Stimulated activated CD4-positive, alpha-beta T cell treated with anti-CD3 and anti-CD28 coated beads, Interleukin-2, amount 100 ng/mL, for 4 hours (primary cell): ENCODE results near the gene COX7A2.

Experiments
- DNase-seq: peaks from one replicate; pipeline ENCODE4 v3.0.0-alpha.2; 2020; ENCODE audit warnings: low read depth

The COX7A2 gene, protein sequence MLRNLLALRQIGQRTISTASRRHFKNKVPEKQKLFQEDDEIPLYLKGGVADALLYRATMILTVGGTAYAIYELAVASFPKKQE

DNA sequence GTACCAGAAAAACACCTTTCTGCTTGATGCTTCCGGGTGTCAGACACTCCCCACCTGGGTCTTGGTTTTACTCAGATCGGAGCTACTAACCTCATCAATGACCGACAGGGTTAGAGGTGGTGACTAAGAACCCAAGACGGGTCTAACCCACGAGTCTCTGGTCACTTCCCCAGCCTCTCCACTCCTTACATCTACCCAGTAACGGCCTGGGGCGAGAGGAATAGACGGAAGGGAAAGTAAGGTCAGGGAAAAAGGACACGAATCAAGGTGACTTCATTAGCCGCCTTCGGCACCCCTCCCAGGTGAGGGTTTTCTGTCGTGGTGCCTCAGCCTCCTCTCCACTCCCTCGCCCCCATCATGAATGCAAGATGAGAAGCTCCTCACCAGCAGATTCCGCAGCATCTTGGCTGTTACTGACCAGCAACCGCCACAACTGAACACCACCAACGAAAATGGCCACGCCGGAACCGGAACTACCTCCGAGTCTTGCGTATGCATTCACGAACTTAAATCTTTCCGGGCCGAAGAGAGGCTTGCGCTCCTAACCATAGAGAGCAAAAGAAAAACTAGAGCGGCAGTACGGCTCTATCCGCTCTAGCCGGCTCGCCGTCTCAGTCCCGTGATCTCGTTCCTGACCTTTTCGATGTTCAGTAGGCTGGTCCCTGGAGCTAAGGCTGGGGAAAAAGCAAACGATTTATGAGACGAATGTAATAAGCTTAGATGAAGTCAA is at the start of gene COX7A2:
Gene COX7A2 (minus strand): TSS at position 469 of the 730 bp plus-strand sequence. CDS start 67 bp downstream, at position 402.
- DNase-seq = peak; percentile 76

DNA sequence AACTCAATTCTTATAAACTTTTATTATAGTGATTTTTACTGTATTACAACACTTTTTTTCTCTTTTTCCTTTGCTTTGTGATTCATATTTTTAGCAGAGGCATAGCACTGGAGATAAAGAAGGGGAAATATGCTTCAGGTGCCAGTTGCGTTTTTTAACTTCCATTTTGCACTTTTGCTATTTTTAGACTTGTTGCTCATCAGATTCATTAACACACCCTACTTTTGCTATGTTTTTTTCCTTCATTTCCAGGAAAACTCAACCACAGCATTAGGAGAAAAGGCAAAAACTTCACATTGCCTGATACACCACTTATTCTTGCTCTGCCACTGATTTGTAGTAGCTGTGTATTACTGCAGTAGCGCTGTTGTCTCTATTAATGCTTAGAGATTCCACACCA is 49.0 kb upstream of the COX7A2 start:
- DNase-seq = no peak

DNA sequence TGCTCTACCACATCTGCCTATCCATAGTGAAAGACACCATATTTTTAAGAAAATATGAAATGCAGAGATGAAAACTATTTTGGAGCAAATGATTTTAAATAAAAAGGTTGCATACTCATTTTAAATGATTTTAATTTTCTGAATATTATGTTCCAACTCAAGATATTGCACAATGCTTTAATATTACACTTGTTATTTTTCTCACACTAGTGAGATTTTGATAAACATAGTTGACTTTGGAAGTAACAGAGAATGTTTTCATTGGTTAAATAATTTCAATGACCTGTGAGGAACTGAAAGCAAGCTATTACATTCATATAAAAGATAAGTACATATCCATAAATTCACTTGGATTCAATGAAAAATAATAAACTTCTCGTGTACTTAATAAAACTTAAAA is 48.1 kb upstream of the COX7A2 start:
- DNase-seq = no peak

DNA sequence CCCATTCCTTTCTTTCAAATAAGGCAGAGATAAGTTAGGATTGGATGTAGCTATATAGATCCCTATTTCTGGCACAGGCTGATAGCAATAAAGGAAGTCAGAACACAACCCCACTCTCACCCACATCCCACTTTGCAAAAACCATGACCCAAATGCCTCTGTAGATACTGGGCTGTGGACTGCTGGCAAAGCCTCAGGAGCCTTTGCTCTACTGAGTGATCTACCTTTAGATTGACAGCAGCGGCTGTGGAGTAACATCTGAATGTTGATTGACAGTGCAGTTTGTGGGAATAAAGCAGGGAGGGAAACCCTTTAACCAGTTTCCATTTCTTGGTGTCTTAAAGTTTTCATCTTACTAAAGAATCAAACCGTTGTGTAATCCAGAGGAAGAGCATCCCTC is 47.7 kb upstream of the COX7A2 start:
- no peak for DNase-seq

DNA sequence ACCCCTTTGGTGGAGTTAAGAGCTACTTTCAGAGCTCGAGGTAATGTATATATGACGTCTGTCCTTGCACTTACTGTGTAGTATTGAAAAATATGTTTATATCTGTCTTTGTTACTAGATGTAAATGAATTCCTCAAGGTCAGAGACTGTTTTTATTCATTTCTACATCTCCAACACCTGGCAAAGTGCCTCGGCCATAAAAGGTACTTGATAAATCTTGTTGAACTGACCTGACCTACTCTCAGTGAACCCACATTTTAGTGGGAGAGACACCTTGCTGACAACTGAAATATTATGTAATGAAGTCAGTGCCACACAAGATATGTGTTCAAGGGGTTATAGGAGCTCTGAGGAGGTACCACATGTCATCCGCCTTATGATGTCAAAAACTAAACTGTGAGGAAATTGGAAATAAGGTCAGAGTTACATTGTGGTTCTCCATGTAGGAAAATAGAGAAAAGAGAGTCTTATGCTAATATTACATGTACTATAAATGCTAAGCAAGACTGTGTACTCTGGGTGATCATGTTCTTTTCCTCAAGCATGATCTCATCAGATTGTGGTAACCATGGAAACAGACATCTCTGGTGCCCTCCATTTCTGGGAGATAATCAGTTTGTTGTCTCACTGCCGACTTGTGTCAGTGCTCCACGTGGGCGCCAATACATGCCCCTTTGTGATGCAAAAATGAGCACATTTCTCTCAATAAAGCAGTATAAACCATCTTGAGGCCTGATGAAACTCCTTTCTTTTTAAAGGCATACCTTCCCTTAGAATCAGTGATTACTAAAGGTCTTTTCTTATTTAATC is 46.7 kb upstream of the COX7A2 start:
- DNase-seq = no peak

DNA sequence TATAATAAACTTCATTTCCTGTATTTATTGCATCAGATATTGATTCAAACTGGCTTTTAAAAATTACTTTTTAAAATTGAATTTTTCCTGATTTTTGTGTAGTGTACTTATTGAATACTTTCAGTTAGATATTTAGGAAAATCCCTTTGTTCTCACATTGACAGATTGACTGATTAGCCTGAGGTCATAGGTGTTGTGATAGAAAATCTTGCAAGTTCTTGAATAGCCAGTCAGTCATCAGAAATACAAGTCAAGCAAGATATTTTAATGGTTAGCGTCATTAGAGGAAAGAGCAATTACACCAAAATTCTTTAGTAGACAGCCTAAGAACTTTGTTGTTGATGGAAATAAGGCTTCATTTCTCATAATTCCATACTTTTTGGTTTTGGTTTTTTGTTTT is 44.4 kb upstream of the COX7A2 start:
- no peak for DNase-seq

DNA sequence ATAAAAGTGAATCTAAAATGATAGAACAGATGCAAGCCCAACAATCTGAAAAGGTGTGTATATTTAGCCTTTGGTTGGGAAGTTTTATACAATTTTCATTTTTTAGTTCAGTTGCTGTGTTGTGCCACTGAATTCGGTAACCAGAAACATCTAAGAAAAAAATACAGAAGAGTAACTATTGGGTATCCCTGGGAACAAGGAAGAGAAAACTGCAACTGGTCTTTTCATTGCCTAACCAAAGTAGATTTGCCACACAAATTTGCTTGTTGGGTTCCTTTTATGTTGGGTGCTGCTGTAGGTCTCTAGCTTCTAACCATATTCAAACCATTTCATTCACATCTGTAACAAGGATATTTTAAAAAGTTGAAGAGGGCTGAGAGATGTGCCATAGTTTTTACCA is 43.8 kb upstream of the COX7A2 start:
- no peak for DNase-seq

DNA sequence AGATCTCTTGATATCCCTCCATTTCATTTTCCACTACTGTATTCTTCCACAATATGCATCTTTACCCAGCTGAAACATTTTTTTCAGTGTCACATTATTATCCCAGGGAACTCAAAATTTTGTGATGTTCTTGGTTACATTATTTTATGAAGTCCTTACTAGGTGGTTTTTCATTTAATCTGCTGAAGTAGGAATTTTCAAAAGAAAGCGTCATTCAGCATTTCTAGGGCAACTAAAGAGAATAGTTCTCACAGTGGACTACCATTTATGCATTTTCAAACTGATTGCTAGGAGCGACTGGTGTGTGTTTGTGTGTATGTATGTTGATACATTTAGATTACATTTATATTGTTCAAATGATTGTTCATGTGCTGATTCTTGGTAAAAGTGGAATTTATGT is 43.4 kb upstream of the COX7A2 start:
- DNase-seq = no peak

DNA sequence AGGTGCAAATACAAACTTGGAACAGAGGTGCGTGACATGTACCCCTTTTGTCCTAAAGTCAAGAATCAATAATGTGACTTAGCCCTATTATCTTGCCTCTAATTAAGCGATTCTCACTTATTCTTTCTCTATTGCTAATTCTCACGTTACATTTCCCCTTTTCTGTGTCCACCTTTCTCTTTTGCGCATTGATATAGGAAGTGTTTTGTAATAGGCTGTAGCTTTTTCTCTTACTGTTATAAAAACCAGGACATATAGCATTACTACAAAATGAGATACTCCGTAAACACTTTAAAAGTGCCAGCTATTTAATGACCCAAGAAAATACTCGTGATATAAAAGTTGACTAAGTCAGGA is 41.7 kb upstream of the COX7A2 start:
- DNase-seq = no peak

DNA sequence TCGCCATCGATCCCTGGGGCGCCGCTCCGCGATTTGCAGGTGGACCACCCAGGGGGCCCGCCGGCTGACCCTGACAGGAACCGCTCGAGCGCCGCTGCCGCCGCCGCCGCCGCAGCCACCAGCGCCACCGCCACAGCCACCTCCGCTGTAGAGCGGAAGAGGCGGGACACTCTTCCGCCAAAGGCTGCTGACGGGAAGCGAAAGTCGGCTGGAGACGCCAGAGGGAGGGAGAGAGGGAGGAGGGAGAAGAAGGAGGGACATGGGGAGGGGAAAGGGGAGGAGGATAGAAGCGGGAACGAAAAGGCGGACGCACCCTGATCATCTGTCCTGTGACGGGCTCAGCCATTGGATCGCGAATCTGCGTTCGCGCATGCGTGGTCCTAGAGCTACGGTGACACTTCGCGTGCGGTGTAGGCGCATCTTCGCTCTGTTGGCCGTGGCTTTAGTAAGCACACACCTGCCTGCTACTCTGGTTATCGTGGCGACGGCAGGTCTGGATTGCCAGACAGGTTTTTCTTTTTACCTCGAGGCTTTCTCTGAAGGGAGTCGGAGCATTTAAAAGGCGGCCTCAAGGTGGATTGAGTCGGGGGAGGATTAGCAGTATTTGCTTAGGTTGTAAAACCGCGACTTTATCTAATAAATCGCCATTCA is 41.2 kb upstream of the COX7A2 start, which contains the start of gene TMEM30A:
Gene TMEM30A (minus strand): TSS at position 161 of the 651 bp plus-strand sequence. CDS start 154 bp downstream, at position 7.
- DNase-seq = peak; percentile 95

DNA sequence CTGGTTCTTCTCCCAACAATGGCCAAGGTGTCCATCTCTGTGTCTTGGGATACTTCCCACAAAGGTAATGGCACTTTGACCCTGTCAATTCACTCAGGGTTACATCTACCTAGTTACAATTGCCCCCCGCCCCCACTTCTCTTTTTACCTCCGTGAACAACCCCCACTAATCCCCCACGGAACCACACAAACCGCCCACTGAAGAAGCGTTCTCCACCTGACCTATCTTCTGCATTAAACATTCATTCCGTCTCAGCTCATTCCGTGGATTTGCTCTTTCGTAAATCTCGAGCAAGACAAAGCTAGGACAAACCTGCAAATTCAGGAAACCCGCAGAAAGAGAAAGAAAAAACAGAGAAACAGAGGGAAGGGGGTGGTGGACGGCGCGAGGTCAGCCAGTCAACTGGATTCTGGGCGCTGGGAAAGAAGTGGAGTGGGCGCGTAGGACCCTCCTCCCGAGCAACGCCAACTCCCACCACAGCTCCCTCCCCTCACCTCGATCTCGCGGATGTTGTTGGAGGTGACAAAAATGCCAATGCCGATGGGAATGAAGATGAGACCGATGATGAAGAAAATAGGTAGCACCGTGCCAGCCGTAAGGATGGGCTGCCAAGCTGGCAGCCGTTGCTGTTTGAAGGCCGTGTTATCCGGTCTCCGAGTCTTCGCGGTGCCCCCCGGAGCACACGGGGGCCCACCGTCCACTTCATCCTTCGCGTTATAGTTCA is 40.5 kb upstream of the COX7A2 start:
- no peak for DNase-seq

DNA sequence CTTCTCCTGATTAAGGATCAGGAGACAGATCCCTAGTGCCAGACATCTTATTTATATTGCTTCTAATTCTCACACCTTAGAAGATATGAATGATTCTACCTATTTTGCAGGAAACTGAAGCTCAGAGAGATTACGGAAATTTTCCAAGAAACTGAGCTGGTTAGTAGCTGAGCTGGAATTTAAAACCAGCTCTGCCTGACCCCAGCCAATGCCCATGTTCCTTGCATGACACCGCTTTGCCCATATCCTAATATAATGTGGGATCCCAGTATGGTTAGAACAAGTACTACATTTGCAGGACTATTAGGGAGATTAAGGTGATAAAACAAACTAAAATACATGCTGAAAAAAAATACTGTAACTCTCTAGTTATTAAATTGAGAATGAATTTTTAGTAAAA is 39.1 kb upstream of the COX7A2 start:
- no peak for DNase-seq

DNA sequence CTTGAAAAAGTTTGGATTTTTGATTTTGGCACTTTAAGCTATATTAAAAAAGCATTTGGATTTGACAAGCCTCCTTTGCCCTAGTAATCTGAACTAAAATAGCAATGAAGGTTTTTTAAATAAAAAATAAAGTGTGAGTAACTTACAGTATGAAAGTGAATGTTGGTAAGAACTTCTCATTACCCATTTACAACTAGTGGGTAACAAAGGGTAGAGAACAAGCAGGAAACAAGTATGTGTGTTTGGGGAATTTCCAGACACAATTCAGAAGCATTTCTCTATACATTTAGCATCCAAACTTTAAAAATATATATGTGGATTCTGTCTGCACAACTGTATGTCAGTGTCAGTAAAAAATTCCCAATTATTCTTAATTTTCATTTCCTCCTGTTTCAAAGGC is 38.1 kb upstream of the COX7A2 start:
- no peak for DNase-seq

DNA sequence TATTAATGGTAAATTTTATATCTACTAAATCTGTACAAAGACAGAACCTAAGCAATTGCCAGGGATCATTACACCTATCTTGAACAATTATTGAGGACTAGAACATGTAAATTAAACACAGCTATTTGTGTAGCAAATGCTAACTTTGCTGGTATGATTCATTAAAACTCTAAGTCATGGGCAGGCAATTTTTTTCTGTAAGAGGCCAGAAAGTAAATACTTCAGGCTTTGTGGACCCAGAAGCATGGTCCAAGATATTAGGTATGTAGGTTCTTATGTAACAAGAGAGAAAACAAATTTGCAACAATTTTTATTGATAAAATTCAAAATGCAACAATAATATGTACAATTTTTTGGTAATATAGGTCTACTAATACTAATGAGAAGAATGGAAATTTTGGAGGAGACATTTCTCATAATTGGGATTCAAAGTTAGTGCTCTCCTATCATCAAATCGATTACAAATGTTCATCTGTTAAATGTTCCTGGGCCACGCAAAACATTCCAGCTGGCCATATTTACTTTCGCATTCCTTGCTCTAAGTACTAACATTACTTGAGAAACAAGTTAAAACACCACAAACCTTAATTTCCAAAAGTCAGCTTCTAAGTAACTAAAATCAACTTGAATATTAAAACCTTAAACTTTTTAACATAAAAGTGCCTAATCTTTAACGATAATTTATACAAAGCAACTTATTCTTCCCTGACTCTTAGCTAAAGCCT is 36.7 kb upstream of the COX7A2 start:
- DNase-seq = no peak

DNA sequence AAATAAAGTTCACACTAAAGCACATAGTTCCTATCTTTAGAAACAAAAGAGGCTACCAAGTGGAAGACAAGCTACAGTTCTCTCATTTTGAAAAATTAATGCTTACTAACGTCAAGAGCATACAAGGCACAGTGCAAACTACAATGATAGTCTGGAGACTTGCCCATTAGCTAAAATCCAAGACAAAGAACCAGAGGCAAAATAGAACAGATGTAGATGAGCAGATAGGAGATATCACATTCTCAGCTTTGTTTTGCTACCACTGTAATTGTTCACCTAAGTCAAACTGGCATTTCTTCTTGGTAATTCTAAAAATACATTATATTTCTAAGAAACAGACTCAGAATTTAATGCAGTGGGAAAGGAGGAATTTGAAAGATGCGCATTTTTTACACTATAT is 35.8 kb upstream of the COX7A2 start:
- DNase-seq = no peak

DNA sequence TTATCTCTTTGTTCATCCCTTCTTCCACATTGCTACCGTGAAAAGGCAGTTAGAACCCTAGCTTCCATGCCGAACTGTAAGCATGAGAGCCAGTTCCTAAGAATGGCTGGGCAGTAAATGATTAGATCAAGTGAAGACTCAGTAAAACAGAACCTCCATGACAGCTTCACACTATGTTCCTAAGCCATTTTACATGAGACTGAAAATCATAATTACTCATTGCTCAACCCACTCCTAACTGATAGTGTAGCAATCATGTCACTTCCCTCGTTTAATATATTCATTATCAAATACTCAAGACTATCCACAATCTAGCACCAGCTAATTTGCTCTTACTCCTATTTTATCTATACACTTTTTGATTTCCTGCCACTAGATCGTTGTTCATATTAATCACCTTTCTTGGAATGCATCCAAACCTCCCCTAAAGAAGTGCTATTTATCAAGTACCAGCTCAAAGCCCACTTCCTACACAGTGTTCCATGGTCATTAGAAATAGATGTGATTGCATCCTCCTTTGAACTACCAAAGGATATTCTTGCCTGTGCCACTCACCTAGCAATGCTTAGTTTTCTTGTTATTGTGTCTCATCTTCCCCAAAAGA is 35.0 kb upstream of the COX7A2 start:
- no peak for DNase-seq

DNA sequence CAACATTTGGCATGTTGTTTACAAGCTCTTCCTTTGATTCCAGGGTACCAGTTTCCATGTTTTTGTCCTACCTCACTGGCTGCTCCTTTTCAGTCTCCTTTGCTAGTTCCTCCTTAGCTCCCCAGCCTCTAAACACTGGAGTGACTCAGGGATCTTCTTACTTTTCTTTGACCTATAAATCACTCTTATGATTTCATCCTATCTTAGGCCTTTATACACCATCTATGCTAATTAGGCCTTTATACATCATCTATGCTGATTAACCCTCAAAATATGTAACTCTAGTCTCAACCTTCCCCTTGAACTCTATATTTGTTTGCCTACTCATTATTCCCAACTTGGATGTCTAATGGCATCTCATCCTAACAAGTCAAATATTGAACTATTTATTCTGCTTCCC is 31.5 kb upstream of the COX7A2 start:
- DNase-seq = no peak

DNA sequence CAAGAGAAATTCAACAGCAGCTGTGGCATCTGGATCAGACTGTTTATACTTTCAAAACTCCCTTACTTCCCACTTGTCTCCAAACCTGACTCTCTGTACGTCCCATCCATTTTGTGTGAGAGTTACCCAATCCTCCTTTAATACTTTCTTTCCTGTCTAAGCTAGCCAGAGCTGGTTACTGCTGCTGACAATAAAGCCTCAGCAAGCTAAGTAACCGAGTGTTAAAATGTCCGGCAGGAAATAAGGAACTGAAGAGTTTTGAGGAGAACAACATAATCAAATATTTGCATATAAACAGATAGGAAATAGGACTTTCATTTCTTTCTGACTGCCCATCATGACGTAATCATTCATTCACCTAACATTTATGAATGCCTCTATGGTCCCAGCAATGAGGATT is 29.4 kb upstream of the COX7A2 start:
- no peak for DNase-seq

DNA sequence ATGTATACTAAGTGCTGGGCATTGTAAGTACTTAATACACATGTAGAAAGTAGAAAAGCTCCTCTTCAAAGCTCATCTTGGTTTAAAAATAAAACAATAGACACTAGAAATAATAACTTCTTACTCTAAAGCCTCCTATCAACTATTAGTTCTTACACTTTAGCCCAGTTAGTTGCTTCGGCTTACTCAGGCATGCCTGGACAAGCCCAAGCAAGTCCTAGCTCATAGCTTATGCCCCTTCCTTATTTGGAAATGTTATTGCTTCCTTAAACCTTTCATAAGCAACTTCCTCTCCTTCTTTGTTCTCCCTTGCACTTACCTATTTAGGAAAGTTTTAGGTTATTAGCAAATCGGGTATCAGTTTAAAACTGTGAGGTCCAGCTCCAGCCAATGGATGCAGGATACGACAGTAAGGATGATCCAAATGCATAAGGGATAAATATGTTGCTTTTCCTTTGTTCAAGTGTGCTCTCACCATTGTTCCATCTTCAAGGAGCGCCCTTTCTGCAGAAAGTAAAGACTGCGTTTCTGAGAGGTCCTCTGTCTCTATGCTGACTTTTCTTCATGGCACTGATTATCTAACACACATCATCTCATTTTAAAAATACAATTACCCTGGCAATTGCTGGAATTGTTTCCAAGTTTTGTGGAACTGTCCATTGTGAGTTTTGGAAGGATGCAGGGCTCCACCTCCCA is 28.7 kb upstream of the COX7A2 start:
- no peak for DNase-seq

DNA sequence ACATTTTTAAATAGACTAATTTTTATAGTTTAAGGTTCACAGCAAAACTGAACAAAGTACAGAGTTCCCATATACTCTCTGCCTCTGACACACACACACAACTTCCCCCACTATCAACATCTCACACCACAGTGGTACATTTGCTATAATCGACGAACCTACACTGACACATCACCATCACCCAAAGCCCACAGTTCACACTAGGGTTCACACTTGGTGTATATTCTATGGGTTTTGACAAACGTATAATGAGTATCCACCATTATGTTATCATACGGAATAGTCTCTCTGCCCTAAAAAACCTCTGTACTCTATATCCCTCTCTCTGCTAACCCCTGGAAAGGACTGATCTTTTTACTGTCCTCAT is 25.4 kb upstream of the COX7A2 start:
- DNase-seq = no peak
